ENCODE measurements around the gene TEC. TPM values are rescaled to one million over a fixed set of nuclear protein-coding genes. Genes with fewer than 3 reads are reported as not detected.

The TEC gene
- total and polyA plus RNA-seq, 2 experiments from 2014 or later: 2.9 to 3.0 TPM

DNA sequence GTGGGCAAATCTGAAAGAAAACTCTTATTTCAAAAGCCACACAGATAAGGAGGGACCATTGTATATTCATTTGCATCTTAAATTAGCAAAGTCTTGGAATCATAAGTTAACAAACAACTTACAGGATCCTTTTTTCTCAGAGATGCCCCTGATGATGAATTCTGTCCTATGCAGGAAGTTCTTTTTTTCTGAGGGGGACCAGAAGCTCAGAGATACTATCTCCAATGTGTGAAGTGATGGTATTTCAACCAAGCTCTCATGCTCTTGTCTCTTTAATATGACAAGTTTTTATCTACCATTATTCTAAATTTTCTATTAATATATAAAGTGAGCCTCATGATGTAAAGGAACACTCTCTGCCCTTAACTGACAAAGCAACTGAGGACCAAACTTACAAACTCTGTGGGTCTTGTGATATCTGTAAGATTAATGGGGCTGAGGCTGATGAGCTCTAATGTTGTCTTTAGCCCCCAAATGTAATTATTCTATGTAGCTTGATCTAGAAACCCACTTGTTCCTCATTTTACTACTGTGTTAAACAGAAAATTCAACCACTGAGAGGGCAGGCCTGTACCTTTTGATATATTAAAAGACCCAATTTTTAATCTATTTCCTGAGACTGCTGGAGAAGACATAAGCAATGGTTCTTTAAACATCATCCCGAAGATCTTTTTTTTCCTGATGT, 27.0 kb downstream of the TEC start (continued):
- TF ChIP-seq ZNF462 (CRISPR knock-in tag; IDR thresholded peaks at IDR 0.05) (no peak), EZH2phosphoT487 (IDR thresholded peaks at IDR 0.05; ENCODE audit: unreplicated experiment) (no peak), CREB1 (CRISPR knock-in tag; IDR thresholded peaks at IDR 0.05; ENCODE audit: low read depth) (no peak), POLR2AphosphoS5 (IDR thresholded peaks at IDR 0.05; ENCODE audit: low read depth) (no peak), ZNF331 (CRISPR knock-in tag; IDR thresholded peaks at IDR 0.05; ENCODE audit: low read depth) (no peak), JUNB (IDR thresholded peaks at IDR 0.05; ENCODE audit: unreplicated experiment) (no peak), STAT1 (IDR thresholded peaks at IDR 0.05; ENCODE audit: unreplicated experiment) (no peak)
- TF ChIP-seq, protein P1, sequence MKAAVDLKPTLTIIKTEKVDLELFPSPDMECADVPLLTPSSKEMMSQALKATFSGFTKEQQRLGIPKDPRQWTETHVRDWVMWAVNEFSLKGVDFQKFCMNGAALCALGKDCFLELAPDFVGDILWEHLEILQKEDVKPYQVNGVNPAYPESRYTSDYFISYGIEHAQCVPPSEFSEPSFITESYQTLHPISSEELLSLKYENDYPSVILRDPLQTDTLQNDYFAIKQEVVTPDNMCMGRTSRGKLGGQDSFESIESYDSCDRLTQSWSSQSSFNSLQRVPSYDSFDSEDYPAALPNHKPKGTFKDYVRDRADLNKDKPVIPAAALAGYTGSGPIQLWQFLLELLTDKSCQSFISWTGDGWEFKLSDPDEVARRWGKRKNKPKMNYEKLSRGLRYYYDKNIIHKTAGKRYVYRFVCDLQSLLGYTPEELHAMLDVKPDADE (IDR thresholded peaks at IDR 0.05): no peak

GRCh38 chr4:48241731-48242130, 27.9 kb downstream of the TEC start:
- no peak overlapping the region for H3K27ac ChIP-seq (ENCODE audit: low read depth)
- H3K36me3 ChIP-seq (ENCODE audit: insufficient read depth): no peaks in the 10 kb centered on the region
- no peak overlapping the region for H3K4me3 Mint-ChIP-seq
- TF ChIP-seq ZNF331 (CRISPR knock-in tag; IDR thresholded peaks at IDR 0.05; ENCODE audit: low read depth) (no peak), POLR2AphosphoS5 (IDR thresholded peaks at IDR 0.05; ENCODE audit: low read depth) (no peak), CREB1 (CRISPR knock-in tag; IDR thresholded peaks at IDR 0.05; ENCODE audit: low read depth) (no peak), ZNF462 (CRISPR knock-in tag; IDR thresholded peaks at IDR 0.05) (no peak)

More at GRCh38 chr4:48241731-48242130, 27.9 kb downstream of the TEC start:
- Histone ChIP-seq H3K4me1 (ENCODE audit: insufficient read depth) (no peaks in the 10 kb centered on the region), H2AFZ (no peak overlapping the region), H3K27me3 (ENCODE audit: insufficient read depth) (no peaks in the 10 kb centered on the region), H3K4me2 (no peak overlapping the region), H3F3A (replicated peaks; ENCODE audit: low read depth) (no peaks in the 10 kb centered on the region), H3K9me2 (ENCODE audit: insufficient read depth) (no peaks in the 10 kb centered on the region), H4K20me1 (replicated peaks; ENCODE audit: insufficient read depth) (no peaks in the 10 kb centered on the region), H3K79me2 (replicated peaks; ENCODE audit: insufficient read depth) (0 out of 2 replicates have a peak, but pooled peaks cover under 1% of the 10 kb centered on the region), H3K4me3 (no peak overlapping the region)
- Mint-ChIP-seq H3K9me3 (no peaks in the 10 kb centered on the region), H3K27me3 (ENCODE audit: insufficient read depth, low read depth, poor library complexity) (no peaks in the 10 kb centered on the region), H3K4me1 (no peaks in the 10 kb centered on the region), H3K36me3 (ENCODE audit: low read depth) (no peaks in the 10 kb centered on the region), H3K27ac (no peak overlapping the region)
- no peak for ATAC-seq
- DNase-seq (ENCODE audit: low spot score): no peak
